Amniotic stem cell (primary cell): Measurements from ENCODE around the gene VAMP5.
"Not testable (repeated sequence)": the region's sequence is repeated elsewhere in the genome, so short reads cannot be mapped to it uniquely, and the experiment has no call there.

Experiments used
- DNase-seq: peaks from one replicate; lab custom pipeline; 2025; lab: John Stamatoyannopoulos, UW

The VAMP5 gene

GRCh38 chr2:85584354-85584856, at the start of gene VAMP5:
TSS of gene VAMP5 (plus strand) at chr2:85584431. CDS start at chr2:85584491, 60 bp downstream.
- DNase-seq, result no peak

GRCh38 chr2:85534881-85535280, 49.4 kb upstream of the VAMP5 start:
- DNase-seq, result no peak

- DNase-seq, result no peak
Measured at GRCh38 chr2:85536479-85536878, 47.8 kb upstream of the VAMP5 start.

DNA sequence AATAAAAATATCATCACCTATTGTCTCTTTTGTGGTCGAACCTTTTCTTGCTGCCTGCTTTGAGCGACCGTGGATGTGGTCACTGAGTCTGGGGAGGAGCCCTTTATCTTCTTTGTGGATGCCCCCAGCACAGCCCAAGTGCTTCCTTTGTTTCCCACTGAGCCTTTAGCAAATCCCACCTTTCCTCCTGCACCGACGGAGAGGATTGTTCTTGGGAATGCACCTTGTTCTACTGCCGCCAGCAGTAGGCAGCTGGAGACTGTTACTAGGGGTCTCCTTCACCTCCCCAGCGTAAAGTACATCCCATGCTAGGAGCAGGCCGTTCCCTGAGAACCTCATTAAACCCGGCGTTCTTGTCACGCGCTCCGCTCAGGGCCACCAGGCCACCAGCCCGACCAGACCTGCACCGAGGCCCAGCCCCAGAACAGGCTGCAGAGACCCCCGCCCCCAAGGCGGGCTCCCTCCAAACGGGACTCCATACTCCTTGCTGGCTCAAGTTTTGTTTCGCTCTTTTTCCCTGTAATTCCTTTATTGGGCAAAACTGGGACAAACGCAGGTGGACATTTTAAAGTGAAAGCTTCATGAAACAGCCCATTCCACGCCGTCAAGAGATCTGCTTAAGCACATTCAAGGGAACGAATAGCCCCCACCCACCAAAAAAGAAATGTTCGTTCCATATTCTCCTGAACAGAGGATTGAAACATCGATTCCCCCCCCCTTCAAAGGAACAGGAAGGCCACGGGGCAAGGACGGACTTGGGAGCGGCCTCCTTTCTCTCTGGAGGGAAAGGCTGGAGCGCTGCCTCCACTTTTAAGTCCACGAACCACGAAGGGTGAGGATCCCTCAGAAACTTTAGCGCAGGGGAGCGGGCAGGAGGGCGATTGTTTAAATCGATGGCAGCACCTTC, 46.4 kb upstream of the VAMP5 start:
- no peak for DNase-seq

GRCh38 chr2:85538507-85539360, 45.5 kb upstream of the VAMP5 start, which contains the start of gene MAT2A:
TSS of gene MAT2A (plus strand) at chr2:85539168. CDS start at chr2:85539288, 120 bp downstream.
- peak; percentile 85 for DNase-seq

DNA sequence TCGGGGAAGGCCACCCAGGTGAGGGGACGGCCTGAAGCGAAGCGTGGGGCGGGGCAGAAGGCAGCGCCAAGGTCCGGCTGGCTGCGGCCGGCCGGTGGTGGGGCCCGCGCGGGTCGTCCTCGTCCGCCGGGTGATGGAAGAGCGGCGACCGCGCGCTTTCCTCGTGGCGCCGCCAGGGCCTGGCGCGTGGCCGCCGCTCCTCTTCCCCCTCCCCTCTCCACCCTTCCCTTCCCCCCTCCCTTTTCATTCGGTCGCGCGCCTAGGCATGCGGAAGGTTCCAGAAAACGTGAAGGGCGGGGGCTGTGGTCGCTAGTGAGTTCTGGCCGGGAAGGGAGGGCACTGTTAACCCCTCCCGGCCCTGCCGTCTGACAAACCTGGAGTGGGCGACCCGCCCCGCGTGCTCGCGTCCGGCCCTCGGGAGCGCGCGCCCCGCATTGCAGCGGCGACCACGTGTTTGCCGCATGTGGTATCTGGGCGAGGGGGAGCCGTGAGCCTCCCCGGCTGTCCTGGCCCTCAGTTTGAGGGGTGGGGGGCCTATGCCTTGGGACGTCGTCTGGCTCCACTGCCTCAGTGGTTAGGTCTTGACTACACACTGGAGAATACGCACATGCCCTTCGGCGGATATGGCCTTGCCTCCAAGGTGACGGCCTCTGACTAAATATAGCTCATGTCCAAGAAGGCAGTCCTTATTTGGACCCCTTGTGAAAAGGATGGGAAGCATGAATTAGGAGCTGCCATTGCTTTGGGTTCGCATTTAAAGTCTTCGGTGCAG, 44.7 kb upstream of the VAMP5 start:
- DNase-seq, result no peak

GRCh38 chr2:85540133-85540648, 44.0 kb upstream of the VAMP5 start:
- DNase-seq, result no peak

DNA sequence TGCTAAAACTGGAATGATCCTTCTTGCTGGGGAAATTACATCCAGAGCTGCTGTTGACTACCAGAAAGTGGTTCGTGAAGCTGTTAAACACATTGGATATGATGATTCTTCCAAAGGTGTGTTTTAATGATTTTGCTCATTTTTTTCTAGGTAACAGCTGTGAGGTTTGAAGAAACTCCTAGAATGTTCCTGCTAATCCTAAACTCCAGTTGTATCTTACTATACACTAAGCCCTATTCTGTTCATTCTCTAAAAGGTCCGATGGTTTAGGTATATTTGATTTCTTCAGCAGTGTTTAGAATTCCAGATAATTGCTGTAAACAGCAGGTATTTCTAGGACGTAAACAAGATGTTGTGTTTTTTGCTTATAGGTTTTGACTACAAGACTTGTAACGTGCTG, 43.0 kb upstream of the VAMP5 start:
- DNase-seq, result no peak

GRCh38 chr2:85541753-85542457, 42.3 kb upstream of the VAMP5 start:
- no peak for DNase-seq

DNA sequence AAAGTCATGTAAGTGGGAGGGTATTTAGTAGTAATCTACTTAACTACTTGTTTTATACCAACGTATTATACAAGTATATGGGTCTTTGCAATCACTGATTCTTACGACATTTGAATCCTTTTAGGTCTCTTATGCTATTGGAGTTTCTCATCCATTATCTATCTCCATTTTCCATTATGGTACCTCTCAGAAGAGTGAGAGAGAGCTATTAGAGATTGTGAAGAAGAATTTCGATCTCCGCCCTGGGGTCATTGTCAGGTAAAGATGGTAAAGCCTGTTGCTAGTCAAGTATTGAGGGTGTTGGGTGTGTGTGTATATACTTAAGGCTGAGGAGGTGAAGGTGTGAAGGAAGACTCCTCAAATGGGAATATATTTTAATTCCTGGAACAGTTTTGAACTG, 41.5 kb upstream of the VAMP5 start:
- DNase-seq, result no peak

- DNase-seq, result not testable (repeated sequence)
Measured at GRCh38 chr2:85544254-85544691, 40.0 kb upstream of the VAMP5 start.

- DNase-seq, result not testable (repeated sequence)
Measured at GRCh38 chr2:85544915-85545779, 39.1 kb upstream of the VAMP5 start.

DNA sequence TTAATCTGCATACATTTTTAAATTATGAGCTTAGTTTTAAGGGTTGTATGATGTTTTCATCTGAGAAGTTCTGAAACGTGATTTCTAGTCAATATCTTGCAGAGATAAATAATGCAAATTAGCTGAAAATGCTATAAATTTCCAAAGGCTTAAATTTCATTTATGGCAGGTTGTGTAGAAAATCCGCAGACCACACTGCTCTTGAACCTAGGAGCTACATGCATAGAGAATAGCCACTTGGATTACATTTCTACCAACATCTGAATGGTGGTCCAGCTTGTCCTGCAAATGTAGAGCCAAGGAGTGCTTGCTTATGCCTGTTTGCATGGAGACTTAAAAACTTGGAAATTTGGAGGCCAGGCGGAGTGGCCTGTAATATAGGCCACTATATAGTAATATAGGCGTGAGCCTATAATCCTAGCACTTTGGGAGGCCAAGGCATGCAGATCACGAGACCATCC, 38.4 kb upstream of the VAMP5 start:
- no peak for DNase-seq

- DNase-seq, result no peak
Measured at GRCh38 chr2:85547089-85547858, 37.0 kb upstream of the VAMP5 start.

DNA sequence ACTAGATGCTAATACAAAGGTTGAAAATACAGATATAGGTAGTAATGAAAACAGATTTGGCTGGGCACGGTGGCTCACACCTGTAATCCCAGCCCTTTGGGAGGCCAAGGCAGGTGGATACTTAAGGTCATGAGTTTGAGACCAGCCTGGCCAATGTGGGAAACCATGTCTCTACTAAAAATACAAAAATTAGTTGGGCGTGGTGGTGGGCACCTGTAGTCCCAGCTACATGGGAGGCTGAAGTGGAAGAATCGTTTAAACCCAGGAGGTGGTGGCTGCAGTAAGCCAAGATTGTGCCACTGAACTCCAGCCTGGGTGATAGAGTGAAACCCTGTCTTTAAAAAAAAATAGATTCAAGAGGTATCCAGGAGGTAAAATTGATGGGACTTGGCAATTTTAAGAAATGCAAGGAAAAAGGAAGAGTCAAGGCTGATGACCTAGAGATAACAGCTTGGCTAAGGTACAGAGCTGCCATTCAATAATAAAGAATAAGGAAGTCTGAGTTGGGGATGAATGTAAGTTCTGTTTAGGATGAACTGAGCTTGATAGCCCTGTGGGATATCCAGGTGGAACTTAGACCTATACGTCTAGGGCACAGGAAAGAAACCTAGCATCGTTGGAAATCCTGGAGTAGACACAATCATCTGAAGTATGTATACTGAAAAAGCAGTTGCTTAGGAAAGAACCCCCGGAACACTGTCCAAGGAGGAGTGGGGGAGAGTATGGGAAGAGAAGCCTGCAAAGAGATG, 36.2 kb upstream of the VAMP5 start:
- no peak for DNase-seq

DNA sequence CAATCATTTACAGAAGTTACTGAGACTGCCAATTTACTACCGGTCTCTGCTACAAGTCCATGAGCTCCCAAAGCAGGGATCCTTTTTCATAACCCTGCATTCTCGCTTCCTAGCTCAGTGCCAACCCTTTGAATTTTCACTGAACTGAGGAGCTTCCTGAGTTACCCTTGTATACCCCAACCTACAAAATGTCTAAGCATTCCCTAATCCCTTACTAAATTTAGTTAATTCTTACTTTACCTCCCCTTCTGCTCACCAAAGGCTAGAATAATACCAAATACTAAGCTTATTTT, 35.7 kb upstream of the VAMP5 start:
- no peak for DNase-seq

- no peak for DNase-seq
Measured at GRCh38 chr2:85549095-85549494, 35.1 kb upstream of the VAMP5 start.

DNA sequence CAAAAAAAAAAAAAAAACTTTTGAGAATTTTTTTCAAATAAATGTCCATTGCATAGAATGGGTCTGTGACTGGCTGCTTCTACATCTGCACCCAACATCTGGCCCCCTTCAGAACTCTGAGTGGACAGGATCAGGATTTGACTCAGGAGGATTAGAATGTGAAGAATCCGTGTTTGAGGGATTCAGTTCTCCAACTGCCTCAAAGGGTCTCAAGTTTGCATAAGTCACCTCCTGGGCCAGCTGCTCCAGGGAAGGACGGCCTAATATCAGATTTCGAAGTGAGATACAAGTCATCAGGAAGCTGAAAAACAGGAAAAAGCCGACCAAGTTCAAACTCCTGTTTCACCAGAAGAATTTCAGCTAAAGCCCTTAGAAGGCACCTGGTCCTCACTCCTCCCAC, 34.4 kb upstream of the VAMP5 start:
- DNase-seq, result peak; percentile 42
